NT2/D1 (cell line): Measurements from ENCODE around the gene TCN1.

Source experiments
- SUZ12 ChIP-seq: IDR thresholded peaks from 2 replicates; pipeline ENCODE4 v1.6.1; 2011; ENCODE audit not compliant: insufficient read length, insufficient read depth; ENCODE audit errors: extremely low read depth
- YY1 ChIP-seq: IDR thresholded peaks from 2 replicates; pipeline ENCODE4 v1.6.1; 2011; ENCODE audit not compliant: insufficient read length, insufficient read depth
- ZNF274 ChIP-seq: IDR thresholded peaks from 2 replicates; pipeline ENCODE4 v1.6.1; 2011; ENCODE audit warnings: mild to moderate bottlenecking, low read depth, low read length

GRCh38 chr11:59804061-59804460, 62.2 kb downstream of the TCN1 start:
- TF ChIP-seq YY1: no peak
- no peak for TF ChIP-seq SUZ12
- TF ChIP-seq ZNF274: no peak
